Hippocampal formation (tissue), 2 donors: ENCODE measurements around the gene BHLHE40.
"Not testable (repeated sequence)": the region's sequence is repeated elsewhere in the genome, so short reads cannot be mapped to it uniquely, and the experiment has no call there.

Experiments
- DNase-seq, 2 donors: peaks; one replicate each; lab custom pipeline; 2025; lab: John Stamatoyannopoulos, UW

BHLHE40 gene

GRCh38 chr3:4961865-4962264, 17.4 kb upstream of the BHLHE40 start:
- DNase-seq, result not testable (repeated sequence)

GRCh38 chr3:4963669-4964570, 15.3 kb upstream of the BHLHE40 start:
- no peak for DNase-seq

- not testable (repeated sequence) for DNase-seq
Observed at GRCh38 chr3:4966006-4966405, 13.2 kb upstream of the BHLHE40 start.

GRCh38 chr3:4967683-4968082, 11.6 kb upstream of the BHLHE40 start:
- not testable (repeated sequence) for DNase-seq

GRCh38 chr3:4971437-4971836, 7.8 kb upstream of the BHLHE40 start:
- not testable (repeated sequence) for DNase-seq

GRCh38 chr3:4971838-4972237, 7.4 kb upstream of the BHLHE40 start:
- no peak for DNase-seq

GRCh38 chr3:4972652-4973643, 6.3 kb upstream of the BHLHE40 start:
- no peak for DNase-seq

GRCh38 chr3:4974154-4974553, 5.1 kb upstream of the BHLHE40 start:
- no peak for DNase-seq

- DNase-seq, result no peak
Observed at GRCh38 chr3:4976109-4976508, 3.1 kb upstream of the BHLHE40 start.

GRCh38 chr3:4977001-4977852, 2.0 kb upstream of the BHLHE40 start:
- DNase-seq, result peak in 1 of 2 donors; percentile 19

GRCh38 chr3:4977853-4978203, 1.4 kb upstream of the BHLHE40 start:
- no peak for DNase-seq

- peak; percentile 61 to 82 for DNase-seq
Observed at GRCh38 chr3:4978204-4978965, 852 bp upstream of the BHLHE40 start.

GRCh38 chr3:4978966-4979427, 240 bp upstream of the BHLHE40 start:
- peak; percentile 63 to 81 for DNase-seq

GRCh38 chr3:4980229-4981203, 1.3 kb downstream of the BHLHE40 start:
- DNase-seq, result peak; percentile 55 to 65

- DNase-seq, result no peak
Observed at GRCh38 chr3:4981294-4981664, 2.0 kb downstream of the BHLHE40 start.

- DNase-seq, result no peak
Observed at GRCh38 chr3:4981665-4982494, 2.6 kb downstream of the BHLHE40 start.

GRCh38 chr3:4982773-4983738, 3.8 kb downstream of the BHLHE40 start:
- DNase-seq, result no peak
